ENCODE data around the gene POU6F2. TPM values are rescaled to one million over a fixed set of nuclear protein-coding genes. Genes with fewer than 3 reads are reported as not detected.

Gene POU6F2
- total RNA-seq, 2 experiments from 2014 or later: not detected

DNA sequence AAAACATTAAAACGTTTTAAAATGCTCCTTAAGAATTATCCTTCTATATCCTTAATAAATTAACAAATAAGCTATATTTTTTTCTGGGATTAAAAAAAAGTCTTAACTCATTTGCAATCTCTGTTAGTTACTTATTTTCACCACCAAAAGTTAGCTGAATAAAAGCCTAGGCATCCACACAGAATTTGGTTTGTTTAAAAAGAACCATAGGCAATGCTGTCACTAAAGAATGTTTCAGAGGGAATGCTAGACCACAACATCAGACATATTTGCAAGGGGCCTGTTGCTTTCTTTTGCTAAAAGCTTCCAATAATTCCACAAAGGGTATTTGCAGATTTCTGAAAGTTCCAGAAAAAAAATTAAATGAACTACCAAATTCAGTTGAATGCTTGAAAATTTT, 244.2 kb downstream of the POU6F2 start:
- DNase-seq (no peak), ATAC-seq (no peak)
- Mint-ChIP-seq H3K4me1 (ENCODE audit: low read depth) (no peaks in the 10 kb centered on the region), H3K9me3 (no peaks in the 10 kb centered on the region), H3K27me3 (no peaks in the 10 kb centered on the region), H3K27ac (no peak overlapping the region), H3K4me3 (no peak overlapping the region), H3K36me3 (ENCODE audit: low read depth) (no peaks in the 10 kb centered on the region)
- intact Hi-C loops (cut with micrococcal nuclease): no loop called here
- ChIA-PET CTCF (interaction anchor here (0.7 kb wide), 1 partner anchor 25 kb away, joined by 3 read pairs; no protein-coding TSS in a partner anchor), POLR2A (no interaction called here)
- TF ChIP-seq CTCF (IDR thresholded peaks at IDR 0.05): no peak

DNA sequence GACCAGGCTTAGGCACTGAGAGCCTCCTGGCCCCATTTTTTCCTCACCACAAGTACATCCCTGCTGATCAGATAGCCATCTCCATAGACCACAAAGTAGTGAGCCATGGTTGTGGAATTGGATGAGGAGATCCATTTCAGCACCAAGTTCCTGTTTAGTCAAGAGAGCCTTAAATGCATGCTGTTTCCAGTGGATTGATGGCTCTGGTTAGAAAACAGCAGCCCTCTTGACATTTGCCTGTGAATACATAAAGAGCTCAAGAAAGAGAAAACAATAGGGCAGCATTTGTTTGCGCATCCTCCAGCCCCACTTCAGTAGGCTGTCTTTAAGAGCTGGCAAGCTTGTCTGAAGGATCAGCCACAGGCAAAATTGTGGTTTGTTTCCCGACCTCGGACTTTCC, 251.2 kb downstream of the POU6F2 start:
- Mint-ChIP-seq H3K9me3 (no peaks in the 10 kb centered on the region), H3K27ac (no peak overlapping the region), H3K27me3 (no peaks in the 10 kb centered on the region), H3K4me3 (no peak overlapping the region), H3K4me1 (ENCODE audit: low read depth) (no peaks in the 10 kb centered on the region), H3K36me3 (ENCODE audit: low read depth) (no peaks in the 10 kb centered on the region)
- ChIA-PET POLR2A (no interaction called here), CTCF (no interaction called here)
- ATAC-seq: no peak
- no peak for TF ChIP-seq CTCF (IDR thresholded peaks at IDR 0.05)
- intact Hi-C loops (cut with micrococcal nuclease): no loop called here
- no peak for DNase-seq

DNA sequence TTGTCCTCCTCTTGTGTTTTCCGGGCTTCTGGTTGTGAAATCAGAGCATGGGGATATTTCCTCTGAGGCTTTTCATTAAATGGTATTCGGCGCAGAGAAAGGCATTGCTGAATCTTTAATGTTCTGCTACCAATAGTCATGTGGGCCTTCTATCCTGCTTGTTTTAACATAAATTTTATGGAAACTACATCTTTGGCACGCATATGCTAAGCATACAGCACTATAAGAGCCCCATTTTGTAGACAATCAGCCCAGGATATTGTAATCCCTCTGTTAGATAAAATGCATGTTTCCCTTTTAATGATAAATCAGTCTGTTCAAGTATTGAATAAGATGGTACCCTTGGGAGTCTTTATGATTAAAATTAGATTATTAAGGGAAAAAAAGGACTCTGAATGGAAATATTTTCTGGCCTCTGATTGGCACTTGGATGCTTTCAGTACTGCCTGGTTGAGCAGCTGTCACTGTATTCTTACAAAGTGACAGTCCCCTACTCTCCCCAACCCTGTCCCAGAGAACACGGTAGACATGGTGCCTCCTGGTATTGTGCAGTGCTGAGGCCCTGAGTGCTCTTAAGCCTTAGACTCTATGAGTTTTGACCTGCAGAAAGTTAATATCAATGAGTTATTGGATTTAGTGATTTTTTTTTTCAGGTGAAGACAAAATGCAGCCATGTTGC, 256.3 kb downstream of the POU6F2 start:
- no peak for DNase-seq
- intact Hi-C loops (cut with micrococcal nuclease): no loop called here
- Mint-ChIP-seq H3K4me3 (no peak overlapping the region), H3K27ac (no peak overlapping the region), H3K36me3 (ENCODE audit: low read depth) (no peaks in the 10 kb centered on the region), H3K4me1 (ENCODE audit: low read depth) (no peaks in the 10 kb centered on the region), H3K27me3 (no peaks in the 10 kb centered on the region), H3K9me3 (no peaks in the 10 kb centered on the region)
- TF ChIP-seq CTCF (IDR thresholded peaks at IDR 0.05): no peak
- CTCF ChIA-PET: interaction anchor here (0.7 kb wide), 1 partner anchor 321 kb away, joined by 3 read pairs; no protein-coding TSS in a partner anchor
- POLR2A ChIA-PET: no interaction called here
- ATAC-seq: no peak

DNA sequence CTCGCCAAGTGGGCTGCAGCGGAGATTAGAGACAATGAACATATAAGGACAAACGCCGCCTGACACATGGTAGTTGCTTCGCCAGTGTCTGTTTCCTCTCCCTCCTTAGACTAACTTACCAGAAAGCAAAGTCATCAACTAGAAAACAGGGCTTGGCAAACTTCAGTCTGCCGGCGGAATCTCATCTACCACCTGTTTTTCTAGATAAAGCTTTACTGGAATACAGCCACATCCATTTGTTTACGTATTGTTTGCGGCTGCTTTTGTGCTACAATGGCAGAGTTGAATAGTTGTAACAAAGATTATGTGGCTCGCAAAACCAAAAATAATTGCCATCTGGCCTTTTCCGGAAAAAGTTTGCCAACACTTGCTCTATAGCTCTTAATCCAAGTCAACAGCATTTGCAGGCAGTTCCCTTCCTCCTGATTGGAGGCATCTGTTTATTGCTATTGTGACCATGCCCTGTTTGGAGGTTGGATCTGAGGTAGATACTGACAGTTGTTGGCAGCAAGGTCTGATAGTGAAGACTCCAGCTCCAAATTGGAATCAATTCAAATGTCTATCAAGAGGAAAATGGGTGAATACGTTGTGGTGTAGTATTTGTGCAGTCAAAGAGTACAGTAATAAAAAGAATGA, 260.6 kb downstream of the POU6F2 start:
- H3K4me3 Mint-ChIP-seq: no peak overlapping the region
- intact Hi-C loops (cut with micrococcal nuclease): no loop called here

More for the DNA sequence above, 260.6 kb downstream of the POU6F2 start:
- no peak for ATAC-seq
- DNase-seq: no peak
- TF ChIP-seq CTCF (IDR thresholded peaks at IDR 0.05): no peak
- Mint-ChIP-seq H3K36me3 (ENCODE audit: low read depth) (no peaks in the 10 kb centered on the region), H3K27ac (no peak overlapping the region), H3K9me3 (peaks cover 2% of the 10 kb centered on the region), H3K27me3 (no peaks in the 10 kb centered on the region), H3K4me1 (ENCODE audit: low read depth) (no peaks in the 10 kb centered on the region)
- POLR2A ChIA-PET: interaction anchor here (0.6 kb wide), 1 partner anchor 438 kb away, joined by 4 read pairs; no protein-coding TSS in a partner anchor
- CTCF ChIA-PET: no interaction called here
